Cardiac muscle cell (in vitro differentiated cells and primary cell): ENCODE measurements around the gene DGKA. TPM values are rescaled to one million over a fixed set of nuclear protein-coding genes. Genes with fewer than 3 reads are reported as not detected.

Experiments used
- DNase-seq, 2 donors: peaks; one replicate each; pipeline versions ENCODE4 v3.0.0 to v3.0.0-alpha.2; 2010 to 2017; ENCODE audit warnings: low read depth in 1 of 2, low spot score in 1 of 2
- H3K27ac ChIP-seq: fragments of 200-600 bp; sonication (generic); 2 replicates; pipeline ENCODE4 v1.5.1; 2016
- H3K27me3 ChIP-seq: fragments of 200-600 bp; sonication (generic); 2 replicates; pipeline ENCODE4 v1.6.0; 2016; ENCODE audit warnings: control low read depth
- H3K36me3 ChIP-seq: fragments of 200-600 bp; sonication (generic); 2 replicates; pipeline ENCODE4 v1.5.1; 2016; ENCODE audit warnings: control low read depth
- H3K4me1 ChIP-seq: fragments of 200-600 bp; sonication (generic); 2 replicates; pipeline ENCODE4 v1.8.1; 2017; ENCODE audit warnings: low read depth, mild to moderate bottlenecking, mixed run types
- H3K4me3 ChIP-seq: fragments of 200-600 bp; sonication (generic); 2 replicates; pipeline ENCODE4 v1.5.1; 2016; ENCODE audit warnings: mild to moderate bottlenecking
- H3K9me3 ChIP-seq: fragments of 200-600 bp; sonication (generic); 2 replicates; pipeline ENCODE4 v1.5.1; 2017; ENCODE audit warnings: low read depth, mild to moderate bottlenecking, control low read depth
- polyA plus RNA-seq: library from polyadenylated mRNA; unstranded; fragments of >200 nt; fragmentation: Nextera tagmentation; extraction: Ambion mirVana; gene quantifications from 2 replicates; pipeline ENCODE4 v1.2.1, GENCODE V29; 2016
- total RNA-seq: library from RNA; depleted of rRNA; stranded (reverse); fragments of >200 nt; gene quantifications from 2 replicates; pipeline ENCODE4 v1.2.3, GENCODE V29; 2016
- TF ChIP-seq, protein P1 (sequence below): IDR thresholded peaks from 2 replicates; pipeline ENCODE4 v1.5.1; 2012; ENCODE audit warnings: low read depth, mild to moderate bottlenecking, low read length

Gene DGKA
- total and polyA plus RNA-seq, 2 experiments from 2014 or later = 28.6 to 34.4 TPM

GRCh38 chr12:55926738-55927587 is 4.0 kb upstream of the DGKA start:
- TF ChIP-seq, protein P1, sequence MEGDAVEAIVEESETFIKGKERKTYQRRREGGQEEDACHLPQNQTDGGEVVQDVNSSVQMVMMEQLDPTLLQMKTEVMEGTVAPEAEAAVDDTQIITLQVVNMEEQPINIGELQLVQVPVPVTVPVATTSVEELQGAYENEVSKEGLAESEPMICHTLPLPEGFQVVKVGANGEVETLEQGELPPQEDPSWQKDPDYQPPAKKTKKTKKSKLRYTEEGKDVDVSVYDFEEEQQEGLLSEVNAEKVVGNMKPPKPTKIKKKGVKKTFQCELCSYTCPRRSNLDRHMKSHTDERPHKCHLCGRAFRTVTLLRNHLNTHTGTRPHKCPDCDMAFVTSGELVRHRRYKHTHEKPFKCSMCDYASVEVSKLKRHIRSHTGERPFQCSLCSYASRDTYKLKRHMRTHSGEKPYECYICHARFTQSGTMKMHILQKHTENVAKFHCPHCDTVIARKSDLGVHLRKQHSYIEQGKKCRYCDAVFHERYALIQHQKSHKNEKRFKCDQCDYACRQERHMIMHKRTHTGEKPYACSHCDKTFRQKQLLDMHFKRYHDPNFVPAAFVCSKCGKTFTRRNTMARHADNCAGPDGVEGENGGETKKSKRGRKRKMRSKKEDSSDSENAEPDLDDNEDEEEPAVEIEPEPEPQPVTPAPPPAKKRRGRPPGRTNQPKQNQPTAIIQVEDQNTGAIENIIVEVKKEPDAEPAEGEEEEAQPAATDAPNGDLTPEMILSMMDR = peak; percentile 74
- Histone ChIP-seq H3K9me3 (no peaks in the 10 kb centered on the region), H3K4me1 (peaks cover 13% of the 10 kb centered on the region), H3K27ac (peak overlapping the region; percentile 85), H3K4me3 (peak overlapping the region; percentile 79), H3K27me3 (no peaks in the 10 kb centered on the region), H3K36me3 (no peaks in the 10 kb centered on the region)
- DNase-seq = peak; percentile 92 to 95

DNA sequence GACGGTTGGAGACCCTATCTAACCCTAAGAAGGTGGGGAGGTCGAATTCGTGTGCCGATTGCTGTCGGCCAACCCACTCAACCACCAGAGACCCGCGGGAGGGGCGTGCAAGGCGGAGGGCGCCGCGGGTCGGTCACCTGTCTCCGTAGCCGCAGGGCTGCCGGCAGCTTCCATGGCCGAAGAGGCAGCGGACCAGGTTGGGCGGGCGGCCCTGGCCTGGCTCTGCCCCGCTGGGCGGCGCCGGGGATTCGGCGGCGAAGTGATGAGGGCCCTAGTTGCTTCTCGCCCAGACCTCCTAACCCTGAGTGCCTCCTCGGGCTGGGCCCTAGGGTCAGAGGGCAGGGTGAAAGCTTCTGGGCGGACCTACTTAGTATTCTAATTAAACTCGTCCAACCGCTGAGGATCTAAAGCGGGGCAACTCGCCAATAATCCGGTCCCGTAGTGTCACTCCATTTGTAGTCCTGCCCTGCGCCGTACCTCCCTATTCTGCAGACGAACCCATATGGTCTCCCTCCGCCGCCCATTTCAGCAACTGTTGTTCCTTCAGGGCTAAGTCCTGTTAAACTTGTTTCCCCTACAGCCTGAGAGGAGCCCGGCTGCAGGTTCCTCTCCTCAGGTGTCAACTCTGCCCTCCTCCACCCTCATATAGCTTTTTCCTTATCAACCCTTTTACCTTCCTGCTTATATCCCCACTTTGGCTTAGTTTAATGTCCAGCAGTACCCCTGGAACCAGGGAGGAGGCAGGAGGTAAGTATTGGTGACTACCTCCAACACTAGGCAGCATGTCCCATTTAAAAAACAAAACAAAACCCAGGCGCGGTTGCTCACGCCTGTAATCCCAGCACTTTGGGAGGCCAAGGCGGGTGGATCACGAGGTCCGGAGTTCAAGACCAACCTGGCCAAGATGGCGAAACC is 3.1 kb upstream of the DGKA start, which contains the start of gene PYM1:
PYM1 (minus strand) TSS at position 307 of the 915 bp plus-strand sequence; CDS start at position 174, 133 bp downstream.
- Histone ChIP-seq H3K4me1 (peaks cover 13% of the 10 kb centered on the region), H3K27ac (peak within 1 kb of the TSS; percentile 85), H3K27me3 (peaks cover 4% of the 10 kb centered on the region), H3K9me3 (no peaks in the 10 kb centered on the region), H3K36me3 (no peaks in the 10 kb centered on the region), H3K4me3 (peak within 1 kb of the TSS; percentile 79)
- DNase-seq = peak; percentile 73 to 76
- TF ChIP-seq, protein P1 = no peak

DNA sequence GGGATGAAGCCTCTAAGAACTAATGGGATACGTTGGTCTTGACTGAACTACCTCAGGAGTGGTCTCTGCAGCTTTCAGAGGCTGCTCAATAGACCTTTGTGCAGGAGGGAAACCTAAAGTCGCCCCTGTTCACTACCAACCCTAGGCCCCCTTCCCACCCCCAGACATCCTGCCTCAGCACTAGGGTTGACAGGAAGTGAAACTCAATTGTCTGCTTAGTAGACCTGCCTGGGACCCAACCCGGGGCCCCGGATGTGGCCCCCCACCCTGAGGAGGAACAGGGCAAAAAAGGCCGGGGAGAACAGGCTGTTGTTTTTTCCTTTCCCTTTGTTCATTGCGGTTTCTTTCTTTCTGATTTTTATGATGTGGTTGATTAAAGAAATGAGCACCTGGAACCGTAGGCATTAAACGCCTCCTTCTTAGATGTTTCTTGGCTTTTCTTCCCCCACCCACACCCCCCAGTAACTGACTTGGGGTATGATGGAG is 1.6 kb upstream of the DGKA start:
- TF ChIP-seq, protein P1 = no peak
- Histone ChIP-seq H3K27ac (no peak overlapping the region), H3K4me3 (no peak overlapping the region), H3K4me1 (peaks cover 13% of the 10 kb centered on the region), H3K36me3 (no peaks in the 10 kb centered on the region), H3K9me3 (no peaks in the 10 kb centered on the region), H3K27me3 (peaks cover 18% of the 10 kb centered on the region)
- DNase-seq = no peak

DNA sequence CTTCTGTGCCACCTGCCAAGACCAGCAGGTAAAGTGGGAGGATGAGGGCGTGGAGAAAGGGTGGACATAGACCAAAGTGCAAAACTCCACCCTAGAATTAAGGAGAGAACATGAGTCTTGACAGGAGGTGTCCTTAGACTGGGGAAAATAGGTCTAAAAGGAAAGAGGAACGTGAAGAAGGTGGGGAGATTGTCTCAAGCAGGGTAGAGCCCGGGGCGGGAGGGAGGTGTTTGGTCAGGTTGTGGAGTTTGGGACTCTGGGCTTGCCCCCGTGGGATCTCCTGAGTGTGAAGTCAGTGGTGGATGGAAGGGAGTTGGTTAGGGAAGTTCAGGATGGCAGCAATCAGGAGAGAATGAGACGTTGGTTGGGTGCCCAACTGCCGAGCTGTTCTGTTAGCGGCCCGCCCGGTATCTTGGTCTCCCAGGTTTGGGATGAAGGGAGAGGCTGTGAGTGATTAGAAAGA is 386 bp downstream of the DGKA start:
- TF ChIP-seq, protein P1 = no peak
- Histone ChIP-seq H3K4me3 (peak overlapping the region; percentile 64), H3K4me1 (peaks cover 5% of the 10 kb centered on the region), H3K36me3 (no peaks in the 10 kb centered on the region), H3K27me3 (peaks cover 24% of the 10 kb centered on the region), H3K27ac (no peak overlapping the region), H3K9me3 (no peaks in the 10 kb centered on the region)
- no peak for DNase-seq
